DOHH2 (cell line): ENCODE results near the gene SBF1.

Source experiments
- H3F3A ChIP-seq: fragments of 200-600 bp; sonication (generic), shearing (Covaris generic); 2 replicates; pipeline ENCODE4 v1.6.0; 2016; ENCODE audit warnings: antibody characterized with exemption, mild to moderate bottlenecking; ENCODE audit not compliant: control insufficient read depth, insufficient read depth
- H3K27ac ChIP-seq: fragments of 200-600 bp; sonication (generic); 2 replicates; pipeline ENCODE4 v1.5.1; 2014; ENCODE audit warnings: low read depth, mild to moderate bottlenecking, low read length, moderate library complexity
- H3K27me3 ChIP-seq: fragments of 200-600 bp; sonication (generic); 2 replicates; pipeline ENCODE4 v1.6.1; 2014; ENCODE audit warnings: mild to moderate bottlenecking, low read length, mixed read lengths; ENCODE audit not compliant: control insufficient read depth
- H3K36me3 ChIP-seq: fragments of 200-600 bp; sonication (generic); 2 replicates; pipeline ENCODE4 v1.6.1; 2014; ENCODE audit warnings: mild to moderate bottlenecking, low read length, moderate library complexity, mixed read lengths; ENCODE audit not compliant: control insufficient read depth
- H3K4me1 ChIP-seq: fragments of 200-600 bp; sonication (generic); 2 replicates; pipeline ENCODE4 v1.6.1; 2014; ENCODE audit warnings: mild to moderate bottlenecking, low read length, mixed read lengths; ENCODE audit not compliant: control insufficient read depth
- H3K4me2 ChIP-seq: fragments of 200-600 bp; sonication (generic); 2 replicates; pipeline ENCODE4 v1.6.0; 2014; ENCODE audit warnings: mild to moderate bottlenecking, low read length, moderate library complexity
- H3K4me3 ChIP-seq: fragments of 200-600 bp; sonication (generic); 2 replicates; pipeline ENCODE4 v1.5.1; 2014; ENCODE audit warnings: mild to moderate bottlenecking, low read length, mixed read lengths
- H3K79me2 ChIP-seq: fragments of 200-600 bp; sonication (generic); 2 replicates; pipeline ENCODE4 v1.6.1; 2014; ENCODE audit warnings: mild to moderate bottlenecking, low read length, mixed read lengths; ENCODE audit not compliant: control insufficient read depth
- H3K9me2 ChIP-seq: fragments of 200-600 bp; sonication (generic); replicated peaks from 2 replicates; pipeline ENCODE4 v1.6.1; 2014; ENCODE audit warnings: mild to moderate bottlenecking, low read length, mixed read lengths; ENCODE audit not compliant: control insufficient read depth
- H3K9me3 ChIP-seq: fragments of 200-600 bp; sonication (generic); 2 replicates; pipeline ENCODE4 v1.6.1; 2014; ENCODE audit warnings: antibody characterized with exemption, low read length, mixed read lengths; ENCODE audit not compliant: control insufficient read depth, insufficient read depth
- H4K20me1 ChIP-seq: fragments of 200-600 bp; sonication (generic); 2 replicates; pipeline ENCODE4 v1.6.0; 2014; ENCODE audit warnings: low read depth, mild to moderate bottlenecking, antibody characterized with exemption, low read length, moderate library complexity; ENCODE audit not compliant: control insufficient read depth, insufficient read depth
- EZH2phosphoT487 ChIP-seq: fragments of 200-600 bp; sonication (generic); IDR thresholded peaks from 2 replicates; pipeline ENCODE4 v1.6.1; 2017; ENCODE audit warnings: borderline replicate concordance, mild to moderate bottlenecking, antibody characterized with exemption, low read length, moderate library complexity, mixed read lengths
- TF ChIP-seq, protein P1 (sequence below): fragments of 200-600 bp; sonication (generic); IDR thresholded peaks from one replicate; pipeline ENCODE4 v1.5.1; 2014; ENCODE audit warnings: antibody characterized with exemption, mild to moderate bottlenecking, low read depth, low read length; ENCODE audit not compliant: poor library complexity, severe bottlenecking

SBF1 gene

DNA sequence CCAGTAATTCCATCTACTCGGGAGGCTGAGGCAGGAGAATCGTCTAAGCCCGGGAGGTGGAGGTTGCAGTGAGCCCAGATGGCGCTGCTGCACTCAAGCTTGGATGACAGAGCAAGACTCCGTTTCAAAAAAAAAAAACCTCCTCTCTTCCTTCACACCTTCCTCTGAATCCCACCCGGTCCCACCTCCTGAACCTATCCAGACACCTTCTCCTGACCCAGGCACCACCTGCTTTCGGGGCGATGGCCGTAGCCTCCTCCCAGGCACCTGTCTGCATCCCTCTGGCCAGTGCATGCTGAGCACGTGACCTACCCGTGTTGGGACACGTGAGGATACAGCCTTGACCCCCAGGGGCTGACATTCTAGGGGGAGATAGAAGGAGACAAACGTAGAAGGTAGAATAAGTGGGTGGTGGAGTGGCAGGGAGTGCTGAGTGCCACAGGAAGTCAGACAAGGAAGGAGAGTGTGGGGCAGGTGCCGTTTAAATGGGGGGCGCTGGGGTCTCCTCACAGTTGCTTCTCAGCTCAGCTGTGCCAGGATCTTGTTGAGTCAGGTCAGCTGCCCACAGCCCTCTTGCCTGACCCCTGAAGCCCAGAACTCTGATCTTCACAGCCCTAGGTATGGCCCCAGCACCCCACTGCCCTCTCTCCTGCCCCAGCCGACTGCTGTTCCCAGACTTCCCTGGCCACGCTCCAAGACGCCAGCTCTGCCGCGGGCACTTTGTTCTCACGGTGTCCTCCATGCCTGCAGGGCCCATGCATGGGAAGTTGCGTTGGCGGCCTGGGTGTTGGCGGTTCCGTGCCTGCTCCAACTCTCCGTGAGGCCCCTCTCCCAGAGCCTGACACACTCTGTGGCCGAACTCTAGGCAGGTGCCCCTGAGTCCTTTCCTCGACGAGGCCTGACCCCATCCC is 10.6 kb upstream of the SBF1 start:
- H3K4me2 ChIP-seq = no peak overlapping the region
- H3K36me3 ChIP-seq = no peaks in the 10 kb centered on the region
- H3K27ac ChIP-seq = no peak overlapping the region
- no peaks in the 10 kb centered on the region for H3K79me2 ChIP-seq
- H4K20me1 ChIP-seq = no peaks in the 10 kb centered on the region
- no peaks in the 10 kb centered on the region for H3F3A ChIP-seq
- TF ChIP-seq, protein P1, sequence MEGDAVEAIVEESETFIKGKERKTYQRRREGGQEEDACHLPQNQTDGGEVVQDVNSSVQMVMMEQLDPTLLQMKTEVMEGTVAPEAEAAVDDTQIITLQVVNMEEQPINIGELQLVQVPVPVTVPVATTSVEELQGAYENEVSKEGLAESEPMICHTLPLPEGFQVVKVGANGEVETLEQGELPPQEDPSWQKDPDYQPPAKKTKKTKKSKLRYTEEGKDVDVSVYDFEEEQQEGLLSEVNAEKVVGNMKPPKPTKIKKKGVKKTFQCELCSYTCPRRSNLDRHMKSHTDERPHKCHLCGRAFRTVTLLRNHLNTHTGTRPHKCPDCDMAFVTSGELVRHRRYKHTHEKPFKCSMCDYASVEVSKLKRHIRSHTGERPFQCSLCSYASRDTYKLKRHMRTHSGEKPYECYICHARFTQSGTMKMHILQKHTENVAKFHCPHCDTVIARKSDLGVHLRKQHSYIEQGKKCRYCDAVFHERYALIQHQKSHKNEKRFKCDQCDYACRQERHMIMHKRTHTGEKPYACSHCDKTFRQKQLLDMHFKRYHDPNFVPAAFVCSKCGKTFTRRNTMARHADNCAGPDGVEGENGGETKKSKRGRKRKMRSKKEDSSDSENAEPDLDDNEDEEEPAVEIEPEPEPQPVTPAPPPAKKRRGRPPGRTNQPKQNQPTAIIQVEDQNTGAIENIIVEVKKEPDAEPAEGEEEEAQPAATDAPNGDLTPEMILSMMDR = peak; percentile 24
- TF ChIP-seq EZH2phosphoT487 = no peak
- no peak overlapping the region for H3K4me3 ChIP-seq
- H3K9me3 ChIP-seq = no peaks in the 10 kb centered on the region
- H3K9me2 ChIP-seq = no peaks in the 10 kb centered on the region
- H3K4me1 ChIP-seq = peaks cover 23% of the 10 kb centered on the region
- H3K27me3 ChIP-seq = peaks cover 20% of the 10 kb centered on the region

DNA sequence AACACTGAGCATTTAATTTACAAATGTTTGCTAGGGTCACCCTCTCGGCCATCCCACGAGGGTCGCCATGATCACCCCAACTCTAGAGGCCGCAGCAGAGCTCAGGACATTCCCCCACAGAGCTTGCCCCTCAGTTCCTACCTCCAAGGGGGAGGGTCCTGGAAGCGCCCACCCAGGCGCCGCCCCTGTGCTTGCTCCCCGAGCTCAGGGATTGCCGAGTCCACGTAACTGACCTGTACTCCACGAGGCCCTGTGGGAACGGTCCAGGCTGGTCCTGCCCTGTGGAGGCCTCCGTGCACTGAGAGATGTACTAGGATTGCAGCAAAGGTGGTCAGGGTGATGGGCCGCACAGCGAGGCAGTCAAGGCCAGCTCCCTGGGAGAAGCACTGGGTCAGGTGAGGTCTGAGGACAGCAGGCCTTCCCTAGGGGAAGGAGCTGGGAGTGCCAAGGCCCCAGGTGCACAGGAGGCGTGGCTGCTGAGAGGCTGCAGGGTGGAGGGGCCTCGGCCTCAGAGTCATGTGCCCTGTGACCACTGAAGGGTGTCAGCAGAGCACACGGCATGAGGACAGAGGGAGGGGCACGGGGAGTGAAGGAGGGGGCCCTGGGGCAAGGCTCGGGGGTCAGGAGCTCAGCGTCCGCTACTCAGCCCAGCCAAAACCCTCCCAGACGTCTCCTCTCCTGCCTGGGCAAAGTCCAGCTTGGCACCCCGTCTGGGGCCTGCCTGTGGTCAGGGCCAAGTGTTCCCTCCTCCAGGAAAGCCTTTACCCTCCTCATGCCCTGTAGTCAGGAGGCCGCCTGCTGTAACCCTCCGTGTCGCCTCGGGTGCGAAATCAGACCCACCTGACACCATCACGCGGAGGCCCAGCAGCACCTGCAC is 9.4 kb upstream of the SBF1 start:
- Histone ChIP-seq H3K4me2 (peak overlapping the region; percentile 2; the same call in 1 of the 2 replicates), H3F3A (no peaks in the 10 kb centered on the region)

DNA sequence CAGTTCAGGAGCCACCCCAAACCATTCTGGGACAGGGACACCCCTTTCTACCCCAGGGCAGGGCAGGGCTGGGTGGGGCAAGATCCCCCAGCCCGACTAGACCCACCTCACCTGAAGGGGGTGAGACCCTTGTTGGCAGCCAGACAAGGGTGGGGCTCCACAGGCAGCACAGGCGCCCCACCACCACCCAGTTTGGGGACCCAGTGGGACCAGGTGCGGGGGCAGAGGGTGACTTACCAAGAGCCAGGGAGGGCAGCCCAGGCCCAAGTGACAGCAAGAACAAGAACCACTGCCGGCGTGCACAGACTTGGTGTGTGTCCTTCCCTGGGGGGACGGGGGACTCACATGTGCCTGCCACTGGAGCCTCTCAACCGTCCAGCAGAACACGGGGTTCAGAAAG is 8.7 kb upstream of the SBF1 start:
- Histone ChIP-seq H3K27ac (no peak overlapping the region), H3K9me2 (no peaks in the 10 kb centered on the region), H3K79me2 (no peaks in the 10 kb centered on the region), H3K36me3 (no peaks in the 10 kb centered on the region), H4K20me1 (no peaks in the 10 kb centered on the region), H3K9me3 (no peaks in the 10 kb centered on the region), H3F3A (no peaks in the 10 kb centered on the region), H3K4me2 (no peak overlapping the region), H3K4me1 (peaks cover 23% of the 10 kb centered on the region), H3K27me3 (peaks cover 32% of the 10 kb centered on the region), H3K4me3 (no peak overlapping the region)
- TF ChIP-seq EZH2phosphoT487 = no peak
- TF ChIP-seq, protein P1 = no peak

More for the DNA sequence above, 9.4 kb upstream of the SBF1 start:
- no peaks in the 10 kb centered on the region for H4K20me1 ChIP-seq
- no peaks in the 10 kb centered on the region for H3K9me3 ChIP-seq
- peaks cover 23% of the 10 kb centered on the region for H3K4me1 ChIP-seq
- H3K27ac ChIP-seq = no peak overlapping the region
- H3K9me2 ChIP-seq = no peaks in the 10 kb centered on the region
- TF ChIP-seq, protein P1 = no peak
- no peak for TF ChIP-seq EZH2phosphoT487
- no peaks in the 10 kb centered on the region for H3K36me3 ChIP-seq
- no peaks in the 10 kb centered on the region for H3K79me2 ChIP-seq
- H3K27me3 ChIP-seq = peaks cover 28% of the 10 kb centered on the region
- no peak overlapping the region for H3K4me3 ChIP-seq
